HG03469 (cell line): Measurements from ENCODE around the gene STEAP1B.
"Not testable (repeated sequence)": the region's sequence is repeated elsewhere in the genome, so short reads cannot be mapped to it uniquely, and the experiment has no call there.

Experiments used
- ATAC-seq: cut with Tn5 transposase; IDR thresholded peaks from one replicate; pipeline ENCODE4 v1.9.1; 2021; ENCODE audit warnings: mild to moderate bottlenecking, moderate library complexity, moderate number of reproducible peaks; ENCODE audit not compliant: unreplicated experiment

The STEAP1B gene

DNA sequence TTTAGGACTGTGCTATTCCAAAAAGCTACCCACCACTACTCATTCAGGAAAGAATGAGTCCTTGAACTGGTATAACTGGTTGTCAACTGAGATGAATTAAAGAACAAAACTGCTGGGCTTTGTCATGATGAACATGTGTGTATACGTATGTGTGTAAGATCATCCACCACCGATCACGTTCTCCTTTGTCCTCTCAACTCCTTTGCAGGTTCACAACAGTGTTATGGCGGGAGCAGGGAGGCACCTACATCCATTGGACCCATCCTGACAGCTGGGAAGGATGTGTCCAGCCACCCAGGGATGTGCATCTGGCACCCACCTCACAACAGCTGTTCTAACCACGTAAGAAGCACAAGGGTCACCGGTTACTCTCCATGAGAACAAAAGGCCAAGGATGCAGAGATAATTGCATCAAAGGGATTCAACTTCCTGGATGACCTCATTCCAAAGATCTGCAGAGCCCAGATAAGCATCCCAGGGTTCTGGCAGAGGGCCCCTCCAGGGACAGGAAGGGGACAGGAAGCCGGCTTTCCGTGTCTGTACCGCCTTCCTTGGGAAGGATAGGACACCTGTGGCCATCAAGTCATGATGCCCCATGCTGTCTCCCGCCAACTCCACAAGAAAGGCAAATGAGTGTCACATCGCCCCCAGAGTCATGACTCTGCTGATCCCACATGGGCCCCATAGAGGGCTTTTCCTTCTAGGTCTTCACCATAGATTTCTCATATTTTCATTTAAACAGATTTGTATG, 66.1 kb downstream of the STEAP1B start:
- ATAC-seq: no peak

DNA sequence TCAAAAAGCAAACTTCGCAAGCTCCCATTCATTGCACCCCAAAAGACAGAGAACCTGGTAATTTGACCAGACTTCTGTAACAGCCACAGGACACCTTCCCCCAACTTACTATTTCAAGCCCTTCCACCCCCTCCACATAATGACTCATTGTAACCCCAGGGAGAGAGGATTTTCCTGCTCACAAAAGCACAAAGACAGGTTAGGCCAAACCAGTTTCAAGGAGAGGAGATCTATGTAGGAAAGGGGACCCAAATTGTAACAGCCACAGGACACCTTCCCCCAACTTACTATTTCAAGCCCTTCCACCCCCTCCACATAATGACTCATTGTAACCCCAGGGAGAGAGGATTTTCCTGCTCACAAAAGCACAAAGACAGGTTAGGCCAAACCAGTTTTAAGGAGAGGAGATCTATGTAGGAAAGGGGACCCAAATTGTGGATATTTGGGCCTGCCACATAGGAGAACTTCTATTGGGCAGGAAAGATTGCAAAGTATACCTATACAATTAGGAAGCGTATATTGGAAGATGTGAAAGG, 66.8 kb downstream of the STEAP1B start:
- ATAC-seq: not testable (repeated sequence)

DNA sequence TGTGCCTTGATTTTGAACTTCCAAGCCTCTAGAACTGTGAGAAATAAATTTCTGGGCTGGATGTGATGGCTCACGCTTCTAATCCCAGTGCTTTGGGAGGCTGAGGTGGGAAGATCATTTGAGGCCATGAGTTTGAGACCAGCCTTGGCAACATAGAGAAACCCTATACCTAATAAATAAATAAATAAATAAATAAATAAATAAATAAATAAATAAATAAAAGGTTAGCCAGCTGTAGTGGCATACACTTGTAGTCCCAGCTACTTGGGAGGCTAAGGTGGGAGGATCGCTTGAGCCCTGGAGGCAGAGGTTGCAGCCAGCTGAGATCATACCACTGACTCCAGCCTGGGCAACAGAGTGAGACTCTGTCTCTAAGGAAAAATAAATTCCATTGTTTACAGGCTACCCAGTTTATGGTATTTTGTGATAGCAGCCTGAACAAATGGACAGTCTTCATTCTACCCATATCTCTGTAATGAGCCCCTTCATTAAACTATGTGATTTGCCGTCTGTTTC, 67.7 kb downstream of the STEAP1B start:
- no peak for ATAC-seq

DNA sequence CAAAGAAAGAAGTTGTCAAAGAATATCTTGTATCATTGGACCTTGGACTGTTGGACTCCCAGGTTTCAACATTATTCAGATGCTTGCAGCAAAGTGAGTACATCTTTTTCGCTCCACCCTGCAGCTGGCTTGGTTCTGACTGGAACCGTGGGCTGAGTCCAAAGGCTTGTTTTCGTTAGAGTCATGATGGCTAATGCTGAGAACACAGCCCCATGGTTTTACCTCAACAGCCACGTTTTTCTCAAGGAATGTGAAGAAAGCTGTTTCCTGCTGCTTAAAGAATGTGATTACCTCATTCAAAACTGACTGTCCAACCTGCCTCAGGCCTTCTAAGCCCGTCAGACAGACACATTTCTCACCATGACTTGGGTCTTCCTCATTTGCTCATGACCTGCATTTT, 69.5 kb downstream of the STEAP1B start:
- ATAC-seq: no peak

DNA sequence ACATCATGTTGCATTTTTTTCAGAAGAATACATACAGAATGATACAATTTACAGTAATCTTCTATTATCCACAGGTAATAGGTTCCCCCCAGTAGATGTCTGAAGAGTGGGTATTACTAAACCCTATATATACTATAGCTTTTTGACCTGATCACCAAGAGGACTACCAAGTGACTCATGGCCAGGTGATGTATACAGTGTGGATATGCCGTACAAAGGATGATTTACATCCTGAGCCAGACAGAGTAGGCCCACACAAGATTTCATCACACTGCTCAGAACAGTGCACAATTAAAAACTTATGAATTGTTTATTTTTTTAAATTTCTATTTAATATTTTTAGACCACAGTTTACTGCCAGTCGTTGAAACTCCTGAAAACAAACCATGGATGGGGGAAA, 70.6 kb downstream of the STEAP1B start:
- ATAC-seq: no peak

DNA sequence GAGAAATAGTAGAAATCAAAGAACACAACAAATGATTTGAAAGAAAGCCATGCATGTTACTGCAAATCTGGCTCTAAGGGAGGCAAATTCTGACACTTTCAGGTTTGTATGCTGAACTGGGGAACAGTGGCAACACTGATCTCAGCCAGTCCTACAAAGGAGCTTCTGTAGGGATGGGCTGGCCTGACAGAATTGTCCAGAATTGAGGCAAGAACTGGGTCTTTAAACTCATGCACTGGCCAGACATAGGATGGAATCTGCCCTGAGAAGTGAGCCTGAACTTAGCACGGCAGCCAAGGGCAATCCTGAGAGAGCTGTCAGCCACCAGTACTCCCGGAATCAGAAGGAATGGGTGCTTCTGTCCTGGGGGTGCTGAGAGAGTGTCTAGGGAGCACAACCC, 72.1 kb downstream of the STEAP1B start:
- ATAC-seq: no peak

DNA sequence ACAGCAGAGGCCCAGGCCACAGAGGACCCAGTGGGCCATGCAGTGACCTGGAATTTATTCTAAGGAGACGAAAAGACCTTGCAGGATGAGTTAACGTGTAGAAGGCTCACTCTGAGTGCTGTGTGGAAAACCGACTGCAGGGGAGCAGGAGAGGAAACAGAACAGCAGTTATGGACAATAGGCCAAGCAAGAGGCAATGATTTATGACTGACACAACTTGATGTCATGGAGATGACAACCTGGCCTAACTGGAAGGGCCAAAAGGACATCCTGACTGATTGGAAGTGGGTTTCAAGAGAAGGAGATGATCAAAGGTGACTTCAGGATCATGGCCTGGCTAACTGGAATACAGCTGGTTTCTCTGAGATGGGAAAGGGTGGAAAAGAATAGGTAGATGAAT, 72.9 kb downstream of the STEAP1B start:
- no peak for ATAC-seq

DNA sequence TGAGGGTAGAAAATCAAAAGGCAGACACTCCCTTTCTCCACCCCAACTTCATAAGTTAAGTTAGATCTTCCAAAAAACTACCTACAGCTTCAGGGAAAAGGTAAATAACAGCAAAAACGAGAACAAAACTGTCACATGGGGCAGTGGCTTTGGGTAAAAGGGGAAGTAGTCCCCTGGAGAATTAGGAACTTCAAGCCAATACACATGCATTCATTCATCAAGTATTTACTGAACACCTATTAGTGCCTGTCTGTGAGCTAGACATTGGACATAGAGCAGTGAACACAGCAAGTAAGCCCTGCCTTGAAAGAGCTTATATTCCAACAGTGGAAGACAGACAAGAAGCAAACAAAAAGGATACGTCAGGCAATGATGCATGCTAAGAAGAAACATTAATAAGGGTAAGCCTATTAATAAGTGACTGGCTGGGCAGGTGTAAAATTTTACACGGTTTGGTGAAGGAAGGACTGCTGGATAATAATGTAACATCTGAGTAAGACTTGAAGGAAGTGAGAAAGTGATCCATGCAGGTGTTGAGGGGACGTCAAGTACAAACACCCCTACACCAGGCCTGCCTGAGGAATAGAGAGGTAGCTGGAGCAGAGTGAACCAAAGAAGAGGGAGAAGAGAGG, 73.4 kb downstream of the STEAP1B start:
- peak; percentile 48 for ATAC-seq

DNA sequence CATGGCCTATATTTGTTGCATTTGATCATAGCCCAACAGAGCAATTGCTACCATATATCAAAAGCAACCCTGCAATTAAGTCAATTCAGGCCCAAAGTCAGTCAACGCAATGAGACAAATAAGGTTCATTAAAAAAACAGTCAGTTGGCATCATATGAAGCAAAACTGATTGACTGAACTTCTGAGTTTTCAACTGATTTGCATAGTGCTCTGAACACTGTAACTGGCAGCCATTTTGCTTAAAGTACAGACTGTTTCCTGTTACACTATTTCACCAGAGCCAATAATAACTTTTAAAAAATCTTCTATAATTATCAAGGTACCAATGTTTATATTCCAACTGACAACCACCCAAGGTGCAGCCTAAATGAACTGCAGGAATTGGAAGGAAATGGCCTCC, 74.6 kb downstream of the STEAP1B start:
- no peak for ATAC-seq

DNA sequence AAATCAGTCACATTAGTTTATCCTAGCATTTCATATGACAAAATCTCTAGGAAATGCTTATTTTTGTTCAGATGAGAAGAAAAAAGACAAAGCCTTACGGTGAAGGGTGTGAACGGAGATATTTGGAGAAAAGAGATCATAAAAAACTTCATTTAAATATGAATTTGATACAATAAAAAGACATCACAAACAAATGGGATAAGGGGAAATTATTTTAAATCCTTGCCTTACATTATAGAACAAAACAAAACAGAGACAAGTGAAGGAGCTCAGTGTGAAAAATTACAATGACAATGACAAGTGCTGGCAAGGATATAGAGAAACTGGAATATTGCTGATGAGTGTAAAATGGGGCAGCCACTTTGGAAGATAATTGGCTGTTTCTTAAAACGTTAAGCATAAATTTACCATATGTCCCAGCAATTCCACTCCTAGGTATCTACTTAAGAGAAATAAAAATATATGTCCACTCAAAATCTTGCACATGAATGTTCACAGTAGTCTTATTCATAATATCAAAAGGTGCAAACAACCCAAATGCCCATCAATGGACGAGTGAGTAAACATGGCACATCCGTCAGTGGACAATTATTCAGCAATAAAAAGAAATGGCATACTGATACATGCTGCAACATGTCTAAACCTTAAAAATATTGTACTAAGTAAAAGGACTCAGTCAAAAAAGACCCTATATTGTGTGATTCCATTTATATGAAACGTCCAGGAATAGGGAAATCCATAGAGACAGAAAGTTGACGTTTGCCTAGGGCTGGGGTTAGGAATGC, 77.0 kb downstream of the STEAP1B start:
- no peak for ATAC-seq

DNA sequence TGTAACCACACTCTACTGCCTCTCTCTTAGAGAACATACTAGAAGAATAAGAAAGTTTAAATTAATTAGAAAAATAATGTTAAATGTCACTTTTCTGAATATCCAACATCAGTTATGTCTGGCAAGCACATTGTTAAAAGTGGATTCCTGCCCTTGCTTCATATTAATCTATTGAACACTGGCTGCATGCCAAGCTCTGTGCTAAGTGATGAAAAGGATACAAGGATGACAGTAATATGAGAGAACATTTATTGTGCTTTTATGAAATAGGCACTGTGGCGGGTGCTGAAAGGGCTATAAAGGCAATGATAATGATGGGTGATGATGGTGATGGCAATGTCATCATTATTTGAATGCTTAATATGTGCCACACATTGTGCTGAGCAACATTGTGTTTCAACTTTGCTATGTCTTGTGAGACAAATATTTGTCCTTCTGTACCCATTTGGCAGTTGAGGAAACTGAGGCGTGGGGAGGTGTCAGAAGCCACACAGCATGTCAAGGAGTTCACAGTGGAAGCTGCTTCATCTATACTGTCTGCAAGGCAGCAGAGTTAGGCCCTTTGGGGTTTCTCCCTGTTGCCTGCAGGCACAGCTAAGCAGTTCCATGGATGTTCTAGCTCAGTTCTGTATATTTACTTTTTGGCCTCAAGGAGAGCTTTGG, 78.9 kb downstream of the STEAP1B start:
- ATAC-seq: no peak

DNA sequence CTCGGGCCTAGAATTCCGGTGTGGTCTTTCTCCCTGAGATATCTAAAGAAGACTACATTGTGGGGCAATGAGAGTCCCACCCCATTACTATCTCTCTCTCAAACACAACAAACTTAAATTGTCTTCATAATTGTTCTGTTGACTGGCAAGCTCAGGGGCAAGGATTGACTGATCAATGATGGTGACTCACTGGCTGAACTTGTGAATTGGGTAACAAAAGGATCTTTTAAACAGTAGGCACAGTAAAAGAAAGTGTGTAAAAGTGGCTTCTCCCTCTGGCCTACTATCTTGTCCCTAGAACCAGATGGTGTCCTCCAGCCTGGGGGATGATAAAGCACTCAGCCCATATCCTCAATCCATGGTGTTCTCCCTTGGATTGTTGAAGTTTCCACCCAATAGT, 80.0 kb downstream of the STEAP1B start:
- no peak for ATAC-seq

DNA sequence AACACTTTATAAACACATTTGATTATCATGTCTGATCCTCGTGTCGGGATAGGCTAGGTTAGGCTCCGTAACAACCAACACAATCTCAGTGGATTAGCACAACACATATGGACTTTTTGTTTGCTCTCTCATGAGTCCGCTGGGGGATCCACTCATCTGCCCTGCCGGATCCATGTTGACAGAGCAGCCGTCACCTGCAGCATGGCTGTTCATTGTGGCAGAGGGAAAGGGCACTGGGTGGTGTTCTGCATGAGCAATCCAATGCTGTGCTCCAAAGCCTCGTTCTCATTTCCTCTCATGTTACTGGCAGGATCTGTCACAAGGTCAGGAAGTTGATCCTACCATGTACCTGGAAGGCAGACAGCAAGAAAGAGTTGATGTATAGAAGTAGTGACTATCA, 80.5 kb downstream of the STEAP1B start:
- ATAC-seq: no peak

DNA sequence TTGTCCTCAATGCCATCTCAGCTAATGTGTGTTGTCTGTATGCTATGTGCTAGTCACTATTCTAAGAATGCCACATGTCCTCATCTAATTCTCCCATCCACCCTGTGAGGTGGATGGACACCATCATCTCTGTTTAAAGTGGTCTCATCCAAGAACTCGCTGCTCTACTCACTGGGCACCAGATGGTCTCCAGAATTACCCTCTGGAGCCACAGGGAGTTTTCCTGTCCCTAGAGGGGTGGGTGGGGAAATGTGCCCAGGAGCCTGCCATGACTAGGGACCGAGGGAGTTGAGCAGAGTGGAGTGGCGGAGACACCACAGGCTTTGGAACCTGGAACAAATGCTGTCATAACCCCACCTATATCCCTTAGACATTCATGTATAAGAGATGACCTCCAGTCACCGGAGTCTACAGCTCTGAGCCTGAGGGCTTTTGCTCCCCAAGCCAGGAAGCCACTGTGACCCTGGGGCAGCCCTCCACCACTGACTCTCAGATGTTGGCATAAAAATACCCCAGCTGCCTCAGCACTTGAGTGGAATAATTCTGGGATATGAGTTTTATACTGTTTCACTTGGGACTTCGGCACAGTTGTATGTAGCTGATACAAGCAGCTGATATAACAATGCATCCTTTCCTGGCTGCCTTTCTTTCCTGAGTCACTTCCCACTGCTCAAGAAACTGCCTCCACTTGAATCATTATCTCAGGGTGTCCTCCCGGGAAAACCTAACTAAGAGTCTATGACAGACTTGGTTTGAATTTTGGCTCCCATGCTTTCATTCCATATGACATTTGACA, 81.5 kb downstream of the STEAP1B start:
- no peak for ATAC-seq

DNA sequence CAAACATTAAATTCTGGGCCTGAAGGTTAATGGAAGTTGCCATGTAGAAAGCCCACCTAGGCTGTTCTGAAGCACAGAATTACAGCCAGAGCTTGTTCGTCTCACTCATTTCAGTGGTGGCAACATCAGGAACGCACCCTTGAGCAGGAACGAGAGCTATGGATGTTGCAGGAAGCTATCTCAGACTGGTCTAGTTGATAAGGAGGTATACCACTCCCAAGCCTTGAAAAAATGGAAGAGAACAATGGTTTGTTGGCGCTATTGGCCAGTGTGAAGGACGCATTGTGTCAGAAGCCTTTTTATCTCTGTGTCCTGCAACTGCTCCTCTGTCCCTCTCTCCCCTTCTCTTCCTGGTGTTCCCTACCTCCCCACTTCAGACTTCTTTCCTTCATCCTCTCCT, 82.1 kb downstream of the STEAP1B start:
- ATAC-seq: no peak

DNA sequence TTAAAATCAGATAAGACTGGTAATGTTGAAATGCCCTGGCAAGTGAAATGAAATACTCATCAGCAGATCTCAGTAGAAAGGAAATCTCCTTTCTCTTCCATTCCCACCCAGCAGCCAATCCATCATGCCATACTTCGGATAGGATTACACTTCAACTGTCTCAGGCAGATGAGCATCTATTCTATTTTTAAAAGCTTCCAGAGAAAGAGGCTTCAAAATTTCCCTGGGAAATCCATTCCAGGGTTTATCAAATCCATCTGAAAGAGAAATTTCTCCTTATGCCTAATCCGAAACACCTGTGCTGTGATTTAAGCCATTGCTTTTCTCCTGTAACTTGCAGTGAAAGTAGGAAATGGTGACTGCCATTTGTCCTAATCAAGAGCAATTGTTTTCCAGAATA, 82.6 kb downstream of the STEAP1B start:
- ATAC-seq: no peak

DNA sequence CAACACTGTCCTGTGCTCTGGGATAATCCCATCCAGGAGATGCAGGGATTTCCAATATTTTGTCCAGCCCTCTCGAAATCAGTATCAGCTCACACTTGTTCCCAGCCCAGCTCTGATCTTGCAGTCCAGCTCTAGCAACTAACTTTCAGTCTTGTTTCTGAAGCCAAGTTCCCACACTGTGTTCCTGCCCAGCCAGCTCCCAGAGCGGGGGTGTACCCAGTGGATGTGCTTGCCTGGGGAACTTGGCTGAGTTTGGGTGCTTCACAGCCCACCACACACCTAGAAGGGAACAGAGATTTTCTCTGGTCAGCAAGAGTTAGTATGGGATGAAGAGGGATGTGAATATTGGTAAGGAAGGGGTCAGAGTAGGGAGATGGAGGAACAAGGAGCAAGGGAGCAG, 85.6 kb downstream of the STEAP1B start:
- no peak for ATAC-seq

DNA sequence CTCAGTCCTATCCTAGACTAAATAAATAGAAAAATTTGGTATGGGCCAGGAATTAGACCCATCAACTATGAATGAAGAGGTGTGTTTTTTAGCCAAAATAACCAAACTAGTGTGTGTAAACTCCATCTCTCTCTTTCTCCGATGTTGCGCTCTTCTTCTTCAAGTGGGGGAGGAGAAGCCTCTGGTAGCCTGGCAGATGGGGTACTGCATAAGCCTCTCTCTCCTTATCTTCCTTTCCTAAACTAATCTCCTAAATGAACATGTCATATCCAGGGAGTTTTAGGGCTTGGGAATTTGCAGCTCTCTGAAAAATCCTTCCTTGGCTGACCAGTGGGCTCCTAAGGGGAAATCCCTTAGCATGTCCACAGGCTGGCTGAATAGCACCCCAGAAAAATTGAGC, 86.8 kb downstream of the STEAP1B start:
- ATAC-seq: no peak

DNA sequence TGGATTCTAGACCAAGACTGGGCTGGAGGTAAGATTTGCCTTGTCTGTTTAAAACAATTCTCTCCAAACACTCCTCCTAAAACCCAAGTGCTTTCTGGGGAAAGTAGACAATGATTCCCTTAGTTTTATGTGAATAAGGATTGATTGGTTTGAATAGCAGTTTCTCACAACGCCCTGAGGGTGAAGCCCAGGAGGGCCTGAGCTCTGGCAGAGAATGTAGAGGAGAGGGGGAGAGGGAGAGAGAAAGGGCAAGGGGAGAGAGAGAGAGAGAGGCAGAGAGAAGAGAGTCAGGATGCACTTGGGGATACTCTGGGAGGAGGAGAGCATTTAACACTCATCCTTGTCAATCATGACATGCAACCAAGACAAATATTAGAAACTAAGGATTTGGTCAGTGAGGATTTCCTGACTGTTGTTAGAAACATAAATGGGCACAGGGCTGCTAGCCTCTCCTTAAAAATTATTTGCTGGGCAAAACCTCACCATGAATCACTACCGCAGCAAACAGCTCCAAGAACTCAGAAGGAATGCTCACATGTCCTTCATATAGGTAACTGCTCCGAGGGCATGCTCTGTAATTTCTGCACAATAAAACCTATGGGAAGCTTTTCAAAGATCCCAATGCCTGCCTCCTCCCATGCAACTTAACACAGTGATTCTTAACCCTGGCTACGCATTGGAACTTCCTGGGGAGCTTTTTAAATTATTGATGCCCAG, 87.9 kb downstream of the STEAP1B start:
- no peak for ATAC-seq

DNA sequence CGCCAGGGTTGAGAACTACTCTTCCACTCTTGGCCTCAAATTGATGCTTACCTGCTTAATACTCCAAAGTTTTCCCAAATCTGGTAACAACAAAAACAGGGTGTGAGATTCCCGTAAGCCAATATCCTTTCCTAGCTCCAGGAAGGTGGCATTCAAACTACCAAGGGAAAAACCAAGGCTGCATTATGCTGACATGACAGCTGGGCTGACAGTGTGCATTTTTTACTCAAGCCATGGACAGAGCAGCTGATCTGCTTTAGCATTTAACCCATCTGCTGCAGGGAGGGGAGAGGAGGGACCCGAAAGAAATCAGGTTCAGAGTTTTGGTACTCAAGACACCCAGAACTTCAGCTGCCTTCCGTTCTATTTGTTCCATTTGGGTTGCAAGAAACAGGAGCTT, 93.3 kb downstream of the STEAP1B start:
- ATAC-seq: no peak
